Tibial nerve (tissue), 4 donors: ENCODE results near the gene SH3BP1. TPM values are rescaled to one million over a fixed set of nuclear protein-coding genes. Genes with fewer than 3 reads are reported as not detected.
A peak's percentile ranks its signal among the peaks of the same experiment; 100 is the strongest.

Source experiments
- DNase-seq, 2 donors: peaks; one replicate each; pipeline ENCODE4 v3.0.0-alpha.2; 2019; ENCODE audit warnings: low spot score in 2 of 2
- H3K27ac ChIP-seq, 4 donors: fragments of 200-600 bp; sonication (generic) in 3 of 4; one replicate each; pipeline ENCODE4 v1.5.1; 2017 to 2019; ENCODE audit warnings: mild to moderate bottlenecking in 1 of 4
- H3K27me3 ChIP-seq, 2 donors: fragments of 200-600 bp; sonication (generic) in 1 of 2; one replicate each; pipeline versions ENCODE4 v1.5.1 to v1.6.0; 2017 to 2019
- H3K36me3 ChIP-seq, 3 donors: fragments of 200-600 bp; sonication (generic); one replicate each; pipeline ENCODE4 v1.5.1; 2018 to 2019
- H3K4me1 ChIP-seq, 4 donors: fragments of 200-600 bp; sonication (generic) in 3 of 4; one replicate each; pipeline ENCODE4 v1.5.1; 2017 to 2019
- H3K4me3 ChIP-seq, 4 donors: fragments of 200-600 bp; sonication (generic) in 3 of 4; one replicate each; pipeline ENCODE4 v1.5.1; 2017 to 2019; ENCODE audit warnings: mild to moderate bottlenecking in 1 of 4, moderate library complexity in 1 of 4
- H3K9me3 ChIP-seq, 4 donors: fragments of 200-600 bp; sonication (generic) in 3 of 4; one replicate each; pipeline ENCODE4 v1.5.1; 2017 to 2019
- EP300 ChIP-seq, 2 donors: sonication (generic); formaldehyde crosslinking; IDR thresholded peaks; one replicate each; pipeline ENCODE4 v1.6.1; 2017; ENCODE audit warnings: antibody characterized with exemption in 2 of 2, mild to moderate bottlenecking in 1 of 2
- POLR2A ChIP-seq, 2 donors: fragments of 450-650 bp; IDR thresholded peaks; one replicate each; pipeline ENCODE4 v1.6.1; 2017; ENCODE audit warnings: antibody characterized with exemption in 2 of 2, mild to moderate bottlenecking in 2 of 2, moderate library complexity in 2 of 2
- WGBS, 2 donors: methylation state at CpG; one replicate each; pipeline ENCODE4 v1.1.5; 2018; 5-methylcytosine and 5-hydroxymethylcytosine counted together
- total RNA-seq, 4 donors: library from RNA; depleted of rRNA; stranded (reverse); fragments of >200 nt; gene quantifications; one replicate each; pipeline ENCODE4 v1.1.0, GENCODE V29; 2016
- TF ChIP-seq, protein P1 (sequence below), 5 experiments: fragments of 200-600 bp in 3 of 5; fragments of 450-650 bp in 2 of 5; sonication (generic) in 3 of 5; IDR thresholded peaks; one replicate each; pipeline ENCODE4 v1.5.1; 2016 to 2019; ENCODE audit warnings: antibody characterized with exemption in 5 of 5, mild to moderate bottlenecking in 3 of 5, moderate library complexity in 2 of 5

Gene SH3BP1
- total RNA-seq, 4 donors from 2014 or later = 7.5 to 19.8 (median 13.9) TPM

DNA sequence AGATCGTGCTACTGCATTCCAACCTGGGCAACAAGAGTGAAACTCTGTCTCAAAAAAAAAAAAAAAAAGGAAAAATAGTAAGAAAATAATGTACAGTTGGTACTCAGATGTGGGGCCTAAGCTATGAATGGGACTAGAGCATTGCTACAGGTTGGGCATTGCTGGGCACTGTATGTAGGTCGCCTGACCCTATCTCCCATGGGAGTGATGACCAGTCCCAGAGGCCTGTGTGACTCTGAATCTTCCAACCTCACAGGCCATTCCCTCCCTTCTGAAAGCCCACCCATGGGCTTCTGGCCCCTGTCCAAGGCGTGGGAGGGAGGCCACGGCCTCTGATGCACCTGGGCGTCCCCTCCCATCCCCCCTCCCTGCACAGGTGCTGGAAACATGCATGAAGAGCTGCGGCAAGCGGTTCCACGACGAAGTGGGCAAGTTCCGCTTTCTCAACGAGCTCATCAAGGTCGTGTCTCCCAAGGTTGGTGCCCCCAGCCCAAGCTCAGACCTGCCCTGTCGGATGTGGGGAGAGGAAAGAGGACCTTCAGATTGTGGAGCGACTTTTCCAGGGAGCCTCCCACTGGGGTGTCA lies 21.3 kb upstream of the SH3BP1 start:
- no peak overlapping the region for H3K4me3 ChIP-seq
- no peaks in the 10 kb centered on the region for H3K27me3 ChIP-seq
- WGBS, 2 donors = 86 to 89% methylated on average over 14 of the region's 14 CpGs
- H3K4me1 ChIP-seq = peaks cover 0 to 15% (median 3%) of the 10 kb centered on the region in 4 donors
- H3K27ac ChIP-seq = peak overlapping the region in 1 of 4 donors; percentile 62
- DNase-seq = no peak
- TF ChIP-seq EP300 (IDR thresholded peaks at IDR 0.05) (no peak), POLR2A (IDR thresholded peaks at IDR 0.05) (no peak)
- TF ChIP-seq, protein P1, sequence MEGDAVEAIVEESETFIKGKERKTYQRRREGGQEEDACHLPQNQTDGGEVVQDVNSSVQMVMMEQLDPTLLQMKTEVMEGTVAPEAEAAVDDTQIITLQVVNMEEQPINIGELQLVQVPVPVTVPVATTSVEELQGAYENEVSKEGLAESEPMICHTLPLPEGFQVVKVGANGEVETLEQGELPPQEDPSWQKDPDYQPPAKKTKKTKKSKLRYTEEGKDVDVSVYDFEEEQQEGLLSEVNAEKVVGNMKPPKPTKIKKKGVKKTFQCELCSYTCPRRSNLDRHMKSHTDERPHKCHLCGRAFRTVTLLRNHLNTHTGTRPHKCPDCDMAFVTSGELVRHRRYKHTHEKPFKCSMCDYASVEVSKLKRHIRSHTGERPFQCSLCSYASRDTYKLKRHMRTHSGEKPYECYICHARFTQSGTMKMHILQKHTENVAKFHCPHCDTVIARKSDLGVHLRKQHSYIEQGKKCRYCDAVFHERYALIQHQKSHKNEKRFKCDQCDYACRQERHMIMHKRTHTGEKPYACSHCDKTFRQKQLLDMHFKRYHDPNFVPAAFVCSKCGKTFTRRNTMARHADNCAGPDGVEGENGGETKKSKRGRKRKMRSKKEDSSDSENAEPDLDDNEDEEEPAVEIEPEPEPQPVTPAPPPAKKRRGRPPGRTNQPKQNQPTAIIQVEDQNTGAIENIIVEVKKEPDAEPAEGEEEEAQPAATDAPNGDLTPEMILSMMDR (IDR thresholded peaks at IDR 0.05) = no peak
- peaks cover 2 to 94% (median 5%) of the 10 kb centered on the region in 3 donors for H3K36me3 ChIP-seq
- no peaks in the 10 kb centered on the region for H3K9me3 ChIP-seq

DNA sequence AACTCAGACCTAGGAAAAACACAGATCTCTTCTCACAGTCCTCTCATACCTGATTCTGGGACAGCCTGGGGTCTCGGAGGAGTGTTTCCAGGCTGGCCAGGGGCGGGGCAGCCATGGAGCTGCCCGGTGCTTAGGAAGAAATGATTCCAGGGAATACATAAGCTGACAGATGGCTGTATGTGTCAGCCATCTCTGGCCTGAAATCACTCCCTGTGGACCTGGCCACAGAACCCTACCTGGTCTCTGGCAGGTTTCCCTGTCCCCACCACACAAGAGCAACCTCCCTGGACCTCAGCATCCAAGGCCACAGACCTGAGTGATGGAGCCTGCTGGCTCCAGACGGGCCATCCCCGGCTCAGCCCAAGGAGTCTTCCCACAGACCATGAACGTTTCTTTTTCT lies 20.8 kb upstream of the SH3BP1 start:
- TF ChIP-seq POLR2A (IDR thresholded peaks at IDR 0.05) (no peak), EP300 (IDR thresholded peaks at IDR 0.05) (no peak)
- TF ChIP-seq, protein P1 (IDR thresholded peaks at IDR 0.05) = no peak
- Histone ChIP-seq H3K27me3 (no peaks in the 10 kb centered on the region), H3K27ac (peak overlapping the region in 1 of 4 donors; percentile 62), H3K36me3 (peaks cover 2 to 98% (median 5%) of the 10 kb centered on the region in 3 donors), H3K4me1 (peaks cover 0 to 15% (median 2%) of the 10 kb centered on the region in 4 donors), H3K4me3 (no peak overlapping the region), H3K9me3 (no peaks in the 10 kb centered on the region)
- 81 to 91% methylated on average over 3 to 6 of the region's 6 CpGs for WGBS, 2 donors
- no peak for DNase-seq

DNA sequence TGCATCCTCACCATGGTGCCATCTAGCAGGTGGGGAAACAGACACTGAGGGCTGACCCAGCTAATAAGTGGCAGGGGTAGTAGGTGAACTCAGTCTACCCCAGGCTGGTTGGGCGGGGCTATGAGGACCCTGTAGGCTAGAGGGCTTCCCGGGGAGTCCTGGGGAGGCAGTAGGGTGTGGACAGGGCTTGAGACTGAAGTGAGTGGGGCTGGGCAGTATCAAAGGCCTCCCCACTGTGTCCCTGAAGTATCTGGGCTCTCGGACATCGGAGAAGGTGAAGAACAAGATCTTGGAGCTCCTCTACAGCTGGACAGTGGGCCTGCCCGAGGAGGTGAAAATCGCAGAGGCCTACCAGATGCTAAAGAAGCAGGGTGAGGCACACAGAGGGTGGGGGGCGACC lies 19.5 kb upstream of the SH3BP1 start:
- no peak for DNase-seq
- H3K9me3 ChIP-seq = no peaks in the 10 kb centered on the region
- TF ChIP-seq, protein P1 (IDR thresholded peaks at IDR 0.05) = no peak
- TF ChIP-seq POLR2A (IDR thresholded peaks at IDR 0.05) = no peak
- 79 to 85% methylated on average over 7 of the region's 7 CpGs for WGBS, 2 donors
- H3K36me3 ChIP-seq = peaks cover 2 to 92% (median 5%) of the 10 kb centered on the region in 3 donors
- no peaks in the 10 kb centered on the region for H3K27me3 ChIP-seq
- H3K4me1 ChIP-seq = peaks cover 0 to 11% (median 4%) of the 10 kb centered on the region in 4 donors
- no peak overlapping the region for H3K27ac ChIP-seq
- H3K4me3 ChIP-seq = no peak overlapping the region

DNA sequence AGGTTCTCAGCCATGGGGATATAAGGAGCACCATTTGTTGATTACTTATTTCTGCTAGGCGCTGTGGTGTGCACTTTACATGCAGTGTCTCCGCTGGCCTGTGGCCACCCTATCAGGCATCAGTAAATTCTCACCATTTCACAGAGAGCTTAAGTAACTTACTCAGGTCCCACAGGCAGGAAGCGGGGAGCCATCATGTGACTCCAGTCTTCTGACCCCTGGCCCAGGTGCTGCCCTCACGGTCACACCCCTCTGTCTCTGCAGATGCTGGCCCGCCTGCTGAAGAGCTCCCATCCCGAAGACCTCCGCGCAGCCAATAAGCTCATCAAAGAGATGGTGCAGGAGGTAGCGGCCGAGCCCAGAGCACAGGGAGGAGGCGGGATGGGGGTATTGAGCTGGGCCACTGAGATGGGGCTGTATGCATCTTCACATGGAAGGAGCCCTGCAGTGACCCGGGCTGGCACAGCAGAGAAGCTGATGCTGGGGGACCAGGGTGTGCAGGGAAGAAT lies 18.1 kb upstream of the SH3BP1 start:
- Histone ChIP-seq H3K36me3 (peaks cover 2 to 79% (median 5%) of the 10 kb centered on the region in 3 donors), H3K27ac (no peak overlapping the region), H3K9me3 (no peaks in the 10 kb centered on the region), H3K4me1 (peaks cover 0 to 22% (median 13%) of the 10 kb centered on the region in 4 donors), H3K27me3 (no peaks in the 10 kb centered on the region), H3K4me3 (no peak overlapping the region)
- 81 to 85% methylated on average over 11 to 12 of the region's 12 CpGs for whole genome bisulfite sequencing, 2 donors
- TF ChIP-seq, protein P1 (IDR thresholded peaks at IDR 0.05) = no peak
- TF ChIP-seq EP300 (IDR thresholded peaks at IDR 0.05) = no peak
- TF ChIP-seq POLR2A (IDR thresholded peaks at IDR 0.05) = no peak
- no peak for DNase-seq
